Panc1 (cell line): ENCODE measurements around the gene TMEM258. TPM values are rescaled to one million over a fixed set of nuclear protein-coding genes. Genes with fewer than 3 reads are reported as not detected.

Experiments used
- ATAC-seq: fragments of 200-7000 bp; cut with Tn5 transposase; 2 replicates; pipeline ENCODE4 v1.9.1; 2020; ENCODE audit warnings: mild to moderate bottlenecking, moderate library complexity
- BruUV-seq: library from RNA; stranded (reverse); fragments of 400-500 nt; replicated peaks from 2 replicates; lab custom pipeline; 2021; lab: Mats Ljungman, UMichigan
- CTCF ChIA-PET: fragments of 300-600 bp; sonication (Branson Sonifier 250); formaldehyde crosslinking; loops from one replicate; lab custom pipeline; 2022; ENCODE audit warnings: antibody characterized with exemption; lab: Charles Lee
- POLR2A ChIA-PET: fragments of 300-600 bp; sonication (Branson Sonifier 250); formaldehyde crosslinking; loops from one replicate; lab custom pipeline; 2022; ENCODE audit warnings: antibody characterized with exemption; lab: Charles Lee
- DNase-seq: peaks from one replicate; pipeline ENCODE4 v3.0.0-alpha.2; 2010; ENCODE audit warnings: low read depth, low spot score
- H3K27ac ChIP-seq: 2 replicates; pipeline ENCODE4 v1.5.1; 2011; ENCODE audit warnings: mild to moderate bottlenecking, low read length, inconsistent platforms
- H3K27me3 ChIP-seq: fragments of 200-500 bp; sonication (Bioruptor generic); 2 replicates; pipeline ENCODE4 v1.6.0; 2014; ENCODE audit warnings: low read length, inconsistent platforms; ENCODE audit not compliant: control insufficient read depth, insufficient read depth
- H3K36me3 ChIP-seq: fragments of 200-500 bp; sonication (Bioruptor generic); 2 replicates; pipeline ENCODE4 v1.5.1; 2014; ENCODE audit warnings: inconsistent platforms, mild to moderate bottlenecking, low read length, moderate library complexity; ENCODE audit not compliant: control insufficient read depth, insufficient read depth
- H3K4me1 ChIP-seq: 2 replicates; pipeline ENCODE4 v1.5.1; 2011; ENCODE audit warnings: inconsistent platforms, mild to moderate bottlenecking, low read length, moderate library complexity; ENCODE audit not compliant: control insufficient read depth, insufficient read depth
- H3K4me3 ChIP-seq, 2 experiments: 2 replicates each; pipeline ENCODE4 v1.5.1; 2011 to 2012; ENCODE audit warnings: low read depth in 2 of 2, low read length in 2 of 2, mild to moderate bottlenecking in 2 of 2, inconsistent platforms in 1 of 2, moderate library complexity in 1 of 2
- H3K9me3 ChIP-seq: fragments of 200-500 bp; sonication (Bioruptor generic); 2 replicates; pipeline ENCODE4 v1.5.1; 2014; ENCODE audit warnings: low read depth, mild to moderate bottlenecking, inconsistent platforms, low read length, moderate library complexity; ENCODE audit not compliant: control insufficient read depth, insufficient read depth
- CTCF ChIP-seq: fragments of 450-650 bp; IDR thresholded peaks from 2 replicates; pipeline ENCODE4 v1.5.1; 2017; ENCODE audit warnings: mild to moderate bottlenecking
- POLR2AphosphoS5 ChIP-seq: IDR thresholded peaks from 2 replicates; pipeline ENCODE4 v1.6.1; 2012; ENCODE audit warnings: mild to moderate bottlenecking, low read depth, low read length, moderate library complexity
- REST ChIP-seq, 2 experiments: IDR thresholded peaks; 2 replicates each; pipeline ENCODE4 v1.6.1; 2011 to 2012; ENCODE audit warnings: low read depth in 2 of 2, control low read depth in 1 of 2, low read length in 1 of 2, mild to moderate bottlenecking in 1 of 2, moderate library complexity in 1 of 2; ENCODE audit not compliant: insufficient read depth in 1 of 2
- SIN3A ChIP-seq: IDR thresholded peaks from 2 replicates; pipeline ENCODE4 v1.6.1; 2012; ENCODE audit warnings: low read depth, mild to moderate bottlenecking, low read length, moderate library complexity, borderline replicate concordance; ENCODE audit not compliant: insufficient read depth
- TCF7L2 ChIP-seq: IDR thresholded peaks from 2 replicates; pipeline ENCODE4 v1.6.1; 2011; ENCODE audit warnings: mild to moderate bottlenecking, low read depth, low read length, inconsistent platforms
- in situ Hi-C: cut with HindIII; loops from 2 replicates; pipeline ENCODE4 v1.10.0; 2016; ENCODE audit warnings: low sequenced_read_pairs, low pct_unique_long_range_greater_than_20kb
- intact Hi-C: fragments of 100-400 bp; cut with micrococcal nuclease; formaldehyde crosslinking; loops from one replicate; pipeline ENCODE4 v1.10.0; 2022; ENCODE audit not compliant: unreplicated experiment
- total RNA-seq: library from RNA; stranded (reverse); gene quantifications from one replicate; pipeline ENCODE4 v1.2.1, GENCODE V29; 2021; ENCODE audit not compliant: unreplicated experiment

Gene TMEM258
- total RNA-seq, 1 experiment from 2014 or later, result 139 TPM

- no peak for TF ChIP-seq CTCF
- TF ChIP-seq REST (IDR thresholded peaks at IDR 0.05; ENCODE audit: insufficient read depth in 1 of 2, low read depth in 2 of 2, low read length in 1 of 2), result no peak
- TF ChIP-seq SIN3A, result no peak
- TF ChIP-seq POLR2AphosphoS5, result no peak
- TF ChIP-seq TCF7L2, result no peak
- ATAC-seq, result no peak
- H3K4me3 ChIP-seq, result no peak overlapping the region
- H3K27me3 ChIP-seq, result no peaks in the 10 kb centered on the region
- no peak for DNase-seq
- ChIA-PET CTCF (no interaction called here), POLR2A (no interaction called here)
- BruUV-seq, result no TSS peak
- in situ Hi-C loops (no loop called here), intact Hi-C loops (no loop called here)
- no peak overlapping the region for H3K27ac ChIP-seq
- H3K36me3 ChIP-seq, result peaks cover 12% of the 10 kb centered on the region; the same call in 1 of the 2 replicates
- H3K4me1 ChIP-seq, result 0 out of 2 replicates have a peak, but pooled peaks cover 4% of the 10 kb centered on the region
- no peaks in the 10 kb centered on the region for H3K9me3 ChIP-seq
These were observed 19.4 kb upstream of the TMEM258 start for GRCh38 chr11:61811831-61812230.

- TF ChIP-seq SIN3A, result no peak
- TF ChIP-seq TCF7L2, result no peak
- TF ChIP-seq POLR2AphosphoS5, result no peak
- no peak for TF ChIP-seq REST (IDR thresholded peaks at IDR 0.05; ENCODE audit: insufficient read depth in 1 of 2, low read depth in 2 of 2, low read length in 1 of 2)
- no peak for TF ChIP-seq CTCF
- BruUV-seq, result no TSS peak
- H3K27me3 ChIP-seq, result no peaks in the 10 kb centered on the region
- H3K4me1 ChIP-seq, result 0 out of 2 replicates have a peak, but pooled peaks cover 4% of the 10 kb centered on the region
- DNase-seq (no peak), ATAC-seq (no peak)
- ChIA-PET CTCF (no interaction called here), POLR2A (no interaction called here)
- peaks cover 13% of the 10 kb centered on the region for H3K36me3 ChIP-seq
- no peaks in the 10 kb centered on the region for H3K9me3 ChIP-seq
- no peak overlapping the region for H3K27ac ChIP-seq
- intact Hi-C loops (no loop called here), in situ Hi-C loops (no loop called here)
- H3K4me3 ChIP-seq, result no peak overlapping the region
These were observed 18.3 kb upstream of the TMEM258 start for GRCh38 chr11:61810671-61811175.
